Mesenteric fat pad (tissue), 1 donor: ENCODE results near the gene IARS2. TPM values are rescaled to one million over a fixed set of nuclear protein-coding genes. Genes with fewer than 3 reads are reported as not detected.
A peak's percentile ranks its signal among the peaks of the same experiment; 100 is the strongest.
"Not testable (repeated sequence)": the region's sequence is repeated elsewhere in the genome, so short reads cannot be mapped to it uniquely, and the experiment has no call there.

Experiments used
- DNase-seq: peaks from one replicate; pipeline ENCODE4 v3.0.0-alpha.2; 2020; ENCODE audit warnings: low spot score
- long read RNA-seq: library from polyadenylated mRNA; unstranded; transcript quantifications from one replicate; pipeline ENCODE4 v2.0.0, GENCODE V29; 2020
- total RNA-seq: library from RNA; stranded (reverse); fragmentation: NEBNext Ultra II Directional; extraction: Animal tissue kit (Norgen Biotek cat#: 25700); gene quantifications from one replicate; pipeline ENCODE4 v1.2.1, GENCODE V29; 2021
- donor health status: DM: yes; HTN: yes; CAD: no.

Gene IARS2
- 78.5 TPM for total RNA-seq
- long read RNA-seq, transcript IARS2-201 (23 exons, 3,560 nt) = major isoform, 30 of 46 reads
- long read RNA-seq, partial matches to known transcripts = 10 of 46 reads
- long read RNA-seq, other reads (novel, unspliced or antisense) = 6 of 46 reads

DNA sequence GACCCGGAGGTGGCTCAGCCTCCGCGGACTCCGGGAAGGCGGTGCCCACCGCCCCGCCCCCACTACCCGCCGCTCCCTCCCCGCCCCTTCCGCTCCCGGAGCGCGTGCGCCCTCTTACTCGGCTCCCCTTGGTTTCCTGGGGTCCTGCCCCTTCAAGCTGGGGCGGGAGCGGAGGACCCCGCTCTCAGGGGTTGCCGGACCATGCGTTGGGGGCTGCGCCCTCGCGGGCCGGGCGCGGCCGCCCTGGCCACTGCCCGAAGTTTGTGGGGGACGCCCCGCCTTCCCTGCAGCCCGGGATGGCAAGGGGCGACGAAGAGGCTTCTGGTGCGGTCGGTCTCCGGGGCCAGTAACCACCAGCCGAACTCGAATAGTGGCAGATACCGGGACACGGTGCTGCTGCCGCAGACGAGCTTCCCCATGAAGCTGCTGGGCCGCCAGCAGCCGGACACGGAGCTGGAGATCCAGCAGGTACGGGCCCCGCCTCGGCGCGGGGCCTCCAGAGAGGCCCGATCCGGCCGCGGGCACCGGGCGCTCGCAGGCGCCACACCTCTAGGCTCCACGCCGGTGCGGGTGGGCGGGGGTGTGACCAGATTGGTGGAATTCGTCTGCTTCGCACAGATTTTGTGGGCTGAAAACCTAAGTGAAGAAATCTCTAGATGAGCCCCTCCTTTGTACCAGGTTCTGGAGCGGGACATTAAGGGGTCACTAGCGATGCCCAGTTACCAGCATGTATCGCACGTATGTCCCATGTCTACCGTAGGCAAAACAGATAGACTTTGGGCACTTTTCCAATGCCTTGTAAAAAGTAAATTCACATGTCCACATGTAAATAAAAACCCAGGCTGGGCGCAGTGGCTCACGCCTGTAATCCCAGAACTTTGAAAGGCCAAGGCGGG, at the start of gene IARS2:
Gene IARS2, plus strand, starts transcription at position 117 of the 896 bp plus-strand sequence. Its CDS starts 85 bp downstream, at position 202.
- DNase-seq = peak; percentile 94

- no peak for DNase-seq
Observed at GRCh38 chr1:220044678-220045355, 49.1 kb upstream of the IARS2 start.

GRCh38 chr1:220045356-220046051, 48.4 kb upstream of the IARS2 start:
- no peak for DNase-seq

- DNase-seq = peak; percentile 98
Observed at GRCh38 chr1:220046052-220046930, 47.6 kb upstream of the IARS2 start, which contains the start of gene EPRS1. EPRS1 (minus strand) TSS chr1:220046505; CDS start chr1:220046388, 117 bp downstream.

DNA sequence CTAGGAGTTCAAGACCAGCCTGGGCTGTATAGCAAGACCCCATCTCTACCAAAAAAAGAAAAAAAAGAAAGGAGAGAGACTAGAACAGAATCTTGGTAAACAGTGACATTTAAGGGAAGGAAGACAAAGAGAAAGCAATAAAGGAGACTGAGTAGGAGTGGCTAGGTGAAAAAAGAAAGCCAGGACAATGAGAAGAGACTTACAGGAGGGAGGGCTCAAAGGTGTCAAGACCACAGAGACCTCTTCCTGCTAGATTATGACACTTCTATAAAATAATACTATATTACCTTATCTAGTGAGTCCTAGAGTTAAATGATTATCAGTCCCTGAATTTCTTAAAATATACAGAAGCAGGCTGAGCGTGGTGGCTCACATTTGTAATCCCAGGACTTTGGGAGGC, 37.6 kb upstream of the IARS2 start:
- no peak for DNase-seq

DNA sequence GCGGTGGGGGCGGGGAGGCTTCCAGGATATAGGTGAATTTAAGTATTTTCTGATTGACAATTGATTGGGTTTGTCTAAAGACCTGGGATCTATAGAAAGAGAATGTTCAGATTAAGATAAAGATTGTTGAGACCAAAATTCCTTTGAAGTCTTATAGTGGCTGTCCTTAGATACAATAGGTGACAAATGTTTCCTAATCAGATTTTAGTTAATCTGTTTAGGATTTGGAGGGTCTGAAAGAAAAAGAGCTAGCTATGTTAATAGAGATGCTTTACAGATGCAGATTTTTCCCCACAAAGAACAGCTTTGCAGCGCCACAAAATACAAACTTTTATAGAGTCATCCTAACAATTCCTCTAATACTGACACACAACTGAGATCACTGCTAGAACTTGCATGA, 33.1 kb upstream of the IARS2 start:
- DNase-seq = no peak

DNA sequence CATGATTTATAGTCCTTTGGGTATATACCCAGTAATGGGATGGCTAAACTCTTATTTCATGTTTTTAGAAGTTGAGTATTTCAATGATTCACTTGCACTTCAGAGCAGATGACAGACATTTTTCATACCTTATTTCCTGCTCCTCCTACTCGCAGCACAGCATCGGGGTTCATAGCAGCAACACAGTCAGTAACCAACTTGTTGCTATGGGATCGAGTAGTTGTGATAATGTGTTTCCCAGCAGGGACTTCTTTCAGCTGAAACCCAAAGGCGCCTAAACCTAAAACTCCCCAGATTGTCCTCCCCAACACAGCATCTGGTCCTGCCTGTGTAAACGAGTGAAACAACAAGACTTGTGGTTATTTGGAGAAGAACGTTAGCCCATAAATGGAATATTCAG, 31.3 kb upstream of the IARS2 start:
- DNase-seq = no peak

- DNase-seq = no peak
Observed at GRCh38 chr1:220067269-220068204, 26.4 kb upstream of the IARS2 start.

DNA sequence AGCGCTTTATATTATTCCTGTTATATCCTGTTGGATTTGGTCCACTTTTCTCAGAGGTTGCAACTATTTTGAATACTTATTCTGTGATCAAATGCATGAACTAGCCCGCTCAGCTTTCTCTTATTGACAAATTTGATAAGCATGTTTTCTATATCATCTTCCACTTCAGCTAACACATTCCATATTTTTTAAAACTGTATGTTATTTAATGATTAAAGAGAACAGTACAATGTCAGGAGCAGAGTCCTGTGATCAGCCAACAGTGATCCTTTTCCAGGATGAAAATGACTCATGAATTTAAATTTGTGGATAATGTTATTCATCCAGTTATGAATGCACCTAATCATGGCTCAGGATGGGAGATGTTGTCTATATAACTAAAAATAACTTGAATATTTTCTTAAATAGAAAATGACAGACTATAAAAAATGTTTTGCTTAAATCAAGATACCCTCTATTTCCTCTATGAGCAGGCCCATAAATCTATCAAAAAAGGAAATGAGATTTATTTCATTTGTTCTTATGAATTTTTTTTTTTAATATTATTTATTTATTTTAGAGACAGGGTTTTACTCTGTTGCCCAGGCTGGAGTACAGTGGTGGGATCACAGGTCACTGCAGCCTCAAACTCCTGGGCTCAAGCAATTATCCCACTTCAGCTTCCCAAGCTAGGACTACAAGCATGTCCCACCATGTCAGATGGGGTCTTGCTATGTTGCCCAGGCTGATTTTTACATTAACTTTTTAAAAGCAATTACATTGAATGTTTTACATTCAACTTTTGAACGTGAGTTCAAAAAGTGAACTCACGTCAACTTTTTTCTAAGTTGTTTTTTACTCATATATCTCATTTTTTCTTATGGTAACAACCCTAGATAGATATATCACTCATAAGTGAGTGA, 16.8 kb upstream of the IARS2 start:
- DNase-seq = no peak

GRCh38 chr1:220077887-220078286, 16.0 kb upstream of the IARS2 start:
- DNase-seq = no peak

- no peak for DNase-seq
Observed at GRCh38 chr1:220084460-220084859, 9.5 kb upstream of the IARS2 start.

DNA sequence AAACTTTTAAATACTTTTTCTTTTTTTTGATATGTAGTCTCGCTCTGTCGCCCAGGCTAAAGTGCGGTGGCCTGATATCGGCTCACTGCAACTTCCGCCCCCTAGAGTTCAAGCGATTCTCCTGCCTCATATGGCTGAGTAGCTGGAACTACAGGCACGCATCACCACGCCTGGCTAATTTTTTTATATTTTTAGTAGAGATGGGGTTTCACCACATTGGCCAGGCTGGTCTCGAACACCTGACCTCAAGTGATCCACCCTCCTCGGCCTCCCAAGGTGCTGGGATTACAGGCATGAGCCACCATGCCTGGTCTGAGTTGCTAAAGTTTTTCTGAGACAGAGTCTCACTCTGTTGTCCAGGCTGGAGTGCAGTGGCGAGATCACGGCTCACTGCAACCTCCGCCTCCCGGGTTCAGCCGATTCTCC, 7.7 kb upstream of the IARS2 start:
- not testable (repeated sequence) for DNase-seq

DNA sequence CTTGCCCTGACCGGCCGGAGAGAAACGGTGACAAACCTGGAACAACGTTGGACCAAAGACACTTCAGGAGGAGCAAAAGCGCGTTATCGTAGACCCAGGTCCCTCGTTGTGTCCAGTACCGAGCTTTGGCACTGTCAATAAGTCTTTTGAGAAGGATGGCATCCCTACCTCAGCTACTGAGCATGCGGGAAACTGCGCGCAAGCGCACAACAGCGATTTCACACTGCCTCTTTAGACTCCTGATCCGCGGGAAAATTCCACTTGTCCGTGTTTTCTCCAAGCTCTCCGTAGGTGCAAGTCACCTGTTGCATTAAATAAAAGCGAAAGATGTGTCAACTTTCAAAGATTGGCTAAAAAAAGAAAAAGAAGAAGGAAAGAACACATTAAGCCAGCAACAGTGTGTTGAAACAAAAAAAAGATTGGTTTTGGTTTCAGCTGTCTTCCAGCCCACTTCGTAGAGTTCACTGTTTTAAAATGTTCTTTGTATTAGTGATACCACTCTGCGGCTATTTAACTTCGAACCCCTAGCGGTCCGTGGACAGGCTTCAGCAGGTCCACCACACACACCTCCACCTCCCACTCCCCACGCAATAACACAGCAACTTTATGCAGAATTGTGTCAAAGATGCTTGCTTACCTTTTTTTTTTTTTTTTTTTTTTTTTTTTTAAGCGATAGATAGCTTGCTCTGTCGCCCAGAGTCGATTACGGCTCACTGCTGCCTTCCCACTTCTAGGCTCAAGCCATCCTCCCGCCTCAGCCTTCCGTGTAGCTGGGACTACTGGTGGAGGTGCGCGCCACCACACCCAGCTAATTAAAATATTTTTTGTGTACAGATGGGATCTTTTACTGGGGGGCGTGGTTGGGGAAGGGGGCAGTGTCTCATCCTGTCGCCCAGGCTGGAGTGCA, 4.0 kb upstream of the IARS2 start, which contains the start of gene BPNT1:
Gene BPNT1, minus strand, starts transcription at position 139 of the 907 bp plus-strand sequence. CDS start 9,942 bp downstream, outside the sequence.
- DNase-seq = peak; percentile 92

GRCh38 chr1:220092694-220093093, 1.2 kb upstream of the IARS2 start:
- DNase-seq = no peak

- no peak for DNase-seq
Observed at GRCh38 chr1:220093361-220094015, 444 bp upstream of the IARS2 start.

GRCh38 chr1:220099826-220100225, 5.9 kb downstream of the IARS2 start:
- DNase-seq = no peak
